ENCODE results near the gene PPP1R14C. TPM values are rescaled to one million over a fixed set of nuclear protein-coding genes. Genes with fewer than 3 reads are reported as not detected.

PPP1R14C gene
- total and polyA plus RNA-seq, 2 experiments from 2014 or later = 1.1 to 1.4 TPM

DNA sequence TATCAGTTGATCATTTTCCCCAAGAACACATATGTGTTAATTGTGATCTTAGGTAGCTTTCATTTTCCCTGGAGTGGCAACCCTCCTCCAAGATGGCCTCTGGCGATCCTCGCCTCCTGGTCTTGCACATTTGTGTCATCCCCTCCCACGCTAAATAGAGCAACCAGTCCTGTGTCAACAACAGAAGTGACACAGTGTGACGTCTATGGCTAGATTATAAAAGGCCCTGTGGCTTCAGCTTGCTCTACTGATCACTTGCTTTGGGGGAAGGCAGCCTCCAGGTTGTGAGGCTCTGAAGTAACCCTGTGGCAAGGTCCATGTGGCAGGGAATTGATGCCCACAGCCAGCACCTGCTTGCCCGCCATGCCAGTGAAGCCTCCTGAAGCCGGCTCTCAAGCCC is 30.6 kb upstream of the PPP1R14C start (continued):
- TF ChIP-seq, protein P1, sequence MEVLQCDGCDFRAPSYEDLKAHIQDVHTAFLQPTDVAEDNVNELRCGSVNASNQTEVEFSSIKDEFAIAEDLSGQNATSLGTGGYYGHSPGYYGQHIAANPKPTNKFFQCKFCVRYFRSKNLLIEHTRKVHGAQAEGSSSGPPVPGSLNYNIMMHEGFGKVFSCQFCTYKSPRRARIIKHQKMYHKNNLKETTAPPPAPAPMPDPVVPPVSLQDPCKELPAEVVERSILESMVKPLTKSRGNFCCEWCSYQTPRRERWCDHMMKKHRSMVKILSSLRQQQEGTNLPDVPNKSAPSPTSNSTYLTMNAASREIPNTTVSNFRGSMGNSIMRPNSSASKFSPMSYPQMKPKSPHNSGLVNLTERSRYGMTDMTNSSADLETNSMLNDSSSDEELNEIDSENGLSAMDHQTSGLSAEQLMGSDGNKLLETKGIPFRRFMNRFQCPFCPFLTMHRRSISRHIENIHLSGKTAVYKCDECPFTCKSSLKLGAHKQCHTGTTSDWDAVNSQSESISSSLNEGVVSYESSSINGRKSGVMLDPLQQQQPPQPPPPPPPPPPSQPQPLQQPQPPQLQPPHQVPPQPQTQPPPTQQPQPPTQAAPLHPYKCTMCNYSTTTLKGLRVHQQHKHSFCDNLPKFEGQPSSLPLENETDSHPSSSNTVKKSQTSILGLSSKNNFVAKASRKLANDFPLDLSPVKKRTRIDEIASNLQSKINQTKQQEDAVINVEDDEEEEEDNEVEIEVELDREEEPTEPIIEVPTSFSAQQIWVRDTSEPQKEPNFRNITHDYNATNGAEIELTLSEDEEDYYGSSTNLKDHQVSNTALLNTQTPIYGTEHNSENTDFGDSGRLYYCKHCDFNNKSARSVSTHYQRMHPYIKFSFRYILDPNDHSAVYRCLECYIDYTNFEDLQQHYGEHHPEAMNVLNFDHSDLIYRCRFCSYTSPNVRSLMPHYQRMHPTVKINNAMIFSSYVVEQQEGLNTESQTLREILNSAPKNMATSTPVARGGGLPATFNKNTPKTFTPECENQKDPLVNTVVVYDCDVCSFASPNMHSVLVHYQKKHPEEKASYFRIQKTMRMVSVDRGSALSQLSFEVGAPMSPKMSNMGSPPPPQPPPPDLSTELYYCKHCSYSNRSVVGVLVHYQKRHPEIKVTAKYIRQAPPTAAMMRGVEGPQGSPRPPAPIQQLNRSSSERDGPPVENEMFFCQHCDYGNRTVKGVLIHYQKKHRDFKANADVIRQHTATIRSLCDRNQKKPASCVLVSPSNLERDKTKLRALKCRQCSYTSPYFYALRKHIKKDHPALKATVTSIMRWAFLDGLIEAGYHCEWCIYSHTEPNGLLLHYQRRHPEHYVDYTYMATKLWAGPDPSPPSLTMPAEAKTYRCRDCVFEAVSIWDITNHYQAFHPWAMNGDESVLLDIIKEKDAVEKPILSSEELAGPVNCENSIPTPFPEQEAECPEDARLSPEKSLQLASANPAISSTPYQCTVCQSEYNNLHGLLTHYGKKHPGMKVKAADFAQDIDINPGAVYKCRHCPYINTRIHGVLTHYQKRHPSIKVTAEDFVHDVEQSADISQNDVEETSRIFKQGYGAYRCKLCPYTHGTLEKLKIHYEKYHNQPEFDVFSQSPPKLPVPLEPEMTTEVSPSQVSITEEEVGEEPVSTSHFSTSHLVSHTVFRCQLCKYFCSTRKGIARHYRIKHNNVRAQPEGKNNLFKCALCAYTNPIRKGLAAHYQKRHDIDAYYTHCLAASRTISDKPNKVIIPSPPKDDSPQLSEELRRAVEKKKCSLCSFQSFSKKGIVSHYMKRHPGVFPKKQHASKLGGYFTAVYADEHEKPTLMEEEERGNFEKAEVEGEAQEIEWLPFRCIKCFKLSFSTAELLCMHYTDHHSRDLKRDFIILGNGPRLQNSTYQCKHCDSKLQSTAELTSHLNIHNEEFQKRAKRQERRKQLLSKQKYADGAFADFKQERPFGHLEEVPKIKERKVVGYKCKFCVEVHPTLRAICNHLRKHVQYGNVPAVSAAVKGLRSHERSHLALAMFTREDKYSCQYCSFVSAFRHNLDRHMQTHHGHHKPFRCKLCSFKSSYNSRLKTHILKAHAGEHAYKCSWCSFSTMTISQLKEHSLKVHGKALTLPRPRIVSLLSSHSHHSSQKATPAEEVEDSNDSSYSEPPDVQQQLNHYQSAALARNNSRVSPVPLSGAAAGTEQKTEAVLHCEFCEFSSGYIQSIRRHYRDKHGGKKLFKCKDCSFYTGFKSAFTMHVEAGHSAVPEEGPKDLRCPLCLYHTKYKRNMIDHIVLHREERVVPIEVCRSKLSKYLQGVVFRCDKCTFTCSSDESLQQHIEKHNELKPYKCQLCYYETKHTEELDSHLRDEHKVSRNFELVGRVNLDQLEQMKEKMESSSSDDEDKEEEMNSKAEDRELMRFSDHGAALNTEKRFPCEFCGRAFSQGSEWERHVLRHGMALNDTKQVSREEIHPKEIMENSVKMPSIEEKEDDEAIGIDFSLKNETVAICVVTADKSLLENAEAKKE (CRISPR knock-in tag; IDR thresholded peaks at IDR 0.05) = no peak
- TF ChIP-seq, protein P2, sequence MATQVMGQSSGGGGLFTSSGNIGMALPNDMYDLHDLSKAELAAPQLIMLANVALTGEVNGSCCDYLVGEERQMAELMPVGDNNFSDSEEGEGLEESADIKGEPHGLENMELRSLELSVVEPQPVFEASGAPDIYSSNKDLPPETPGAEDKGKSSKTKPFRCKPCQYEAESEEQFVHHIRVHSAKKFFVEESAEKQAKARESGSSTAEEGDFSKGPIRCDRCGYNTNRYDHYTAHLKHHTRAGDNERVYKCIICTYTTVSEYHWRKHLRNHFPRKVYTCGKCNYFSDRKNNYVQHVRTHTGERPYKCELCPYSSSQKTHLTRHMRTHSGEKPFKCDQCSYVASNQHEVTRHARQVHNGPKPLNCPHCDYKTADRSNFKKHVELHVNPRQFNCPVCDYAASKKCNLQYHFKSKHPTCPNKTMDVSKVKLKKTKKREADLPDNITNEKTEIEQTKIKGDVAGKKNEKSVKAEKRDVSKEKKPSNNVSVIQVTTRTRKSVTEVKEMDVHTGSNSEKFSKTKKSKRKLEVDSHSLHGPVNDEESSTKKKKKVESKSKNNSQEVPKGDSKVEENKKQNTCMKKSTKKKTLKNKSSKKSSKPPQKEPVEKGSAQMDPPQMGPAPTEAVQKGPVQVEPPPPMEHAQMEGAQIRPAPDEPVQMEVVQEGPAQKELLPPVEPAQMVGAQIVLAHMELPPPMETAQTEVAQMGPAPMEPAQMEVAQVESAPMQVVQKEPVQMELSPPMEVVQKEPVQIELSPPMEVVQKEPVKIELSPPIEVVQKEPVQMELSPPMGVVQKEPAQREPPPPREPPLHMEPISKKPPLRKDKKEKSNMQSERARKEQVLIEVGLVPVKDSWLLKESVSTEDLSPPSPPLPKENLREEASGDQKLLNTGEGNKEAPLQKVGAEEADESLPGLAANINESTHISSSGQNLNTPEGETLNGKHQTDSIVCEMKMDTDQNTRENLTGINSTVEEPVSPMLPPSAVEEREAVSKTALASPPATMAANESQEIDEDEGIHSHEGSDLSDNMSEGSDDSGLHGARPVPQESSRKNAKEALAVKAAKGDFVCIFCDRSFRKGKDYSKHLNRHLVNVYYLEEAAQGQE (IDR thresholded peaks at IDR 0.05; ENCODE audit: unreplicated experiment) = no peak
- TF ChIP-seq JUNB (IDR thresholded peaks at IDR 0.05; ENCODE audit: unreplicated experiment) = no peak
- TF ChIP-seq POLR2AphosphoS5 (IDR thresholded peaks at IDR 0.05; ENCODE audit: low read depth) = no peak
- no peak for TF ChIP-seq CREB1 (CRISPR knock-in tag; IDR thresholded peaks at IDR 0.05; ENCODE audit: low read depth)
- no peak for TF ChIP-seq ZNF331 (CRISPR knock-in tag; IDR thresholded peaks at IDR 0.05; ENCODE audit: low read depth)
- no peak for TF ChIP-seq NANOG (IDR thresholded peaks at IDR 0.05; ENCODE audit: borderline replicate concordance)
- TF ChIP-seq, protein P3, sequence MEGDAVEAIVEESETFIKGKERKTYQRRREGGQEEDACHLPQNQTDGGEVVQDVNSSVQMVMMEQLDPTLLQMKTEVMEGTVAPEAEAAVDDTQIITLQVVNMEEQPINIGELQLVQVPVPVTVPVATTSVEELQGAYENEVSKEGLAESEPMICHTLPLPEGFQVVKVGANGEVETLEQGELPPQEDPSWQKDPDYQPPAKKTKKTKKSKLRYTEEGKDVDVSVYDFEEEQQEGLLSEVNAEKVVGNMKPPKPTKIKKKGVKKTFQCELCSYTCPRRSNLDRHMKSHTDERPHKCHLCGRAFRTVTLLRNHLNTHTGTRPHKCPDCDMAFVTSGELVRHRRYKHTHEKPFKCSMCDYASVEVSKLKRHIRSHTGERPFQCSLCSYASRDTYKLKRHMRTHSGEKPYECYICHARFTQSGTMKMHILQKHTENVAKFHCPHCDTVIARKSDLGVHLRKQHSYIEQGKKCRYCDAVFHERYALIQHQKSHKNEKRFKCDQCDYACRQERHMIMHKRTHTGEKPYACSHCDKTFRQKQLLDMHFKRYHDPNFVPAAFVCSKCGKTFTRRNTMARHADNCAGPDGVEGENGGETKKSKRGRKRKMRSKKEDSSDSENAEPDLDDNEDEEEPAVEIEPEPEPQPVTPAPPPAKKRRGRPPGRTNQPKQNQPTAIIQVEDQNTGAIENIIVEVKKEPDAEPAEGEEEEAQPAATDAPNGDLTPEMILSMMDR (conservative IDR thresholded peaks at IDR 0.05; ENCODE audit: low read depth in 2 of 2) = no peak
- TF ChIP-seq STAT1 (IDR thresholded peaks at IDR 0.05; ENCODE audit: unreplicated experiment) = no peak
- TF ChIP-seq EZH2 (IDR thresholded peaks at IDR 0.05; ENCODE audit: low read depth, unreplicated experiment) = no peak
